HG02642 (cell line): ENCODE measurements around the gene RSU1.

Source experiments
- ATAC-seq: cut with Tn5 transposase; IDR thresholded peaks from one replicate; pipeline ENCODE4 v1.9.1; 2021; ENCODE audit warnings: mild to moderate bottlenecking; ENCODE audit not compliant: unreplicated experiment, poor library complexity

The RSU1 gene

GRCh38 chr10:16822726-16823360 lies 5.6 kb upstream of the RSU1 start:
- ATAC-seq, result no peak

- no peak for ATAC-seq
Measured at GRCh38 chr10:16822027-16822426, 4.8 kb upstream of the RSU1 start.

GRCh38 chr10:16820421-16820820 lies 3.2 kb upstream of the RSU1 start:
- ATAC-seq, result no peak

GRCh38 chr10:16820018-16820417 lies 2.8 kb upstream of the RSU1 start:
- no peak for ATAC-seq

GRCh38 chr10:16819436-16819835 lies 2.2 kb upstream of the RSU1 start:
- no peak for ATAC-seq

- no peak for ATAC-seq
Measured at GRCh38 chr10:16819026-16819425, 1.8 kb upstream of the RSU1 start.

GRCh38 chr10:16816830-16817124 lies 447 bp downstream of the RSU1 start:
- ATAC-seq, result no peak

- ATAC-seq, result no peak
Measured at GRCh38 chr10:16816171-16816570, 1.1 kb downstream of the RSU1 start.

- no peak for ATAC-seq
Measured at GRCh38 chr10:16814012-16814411, 3.2 kb downstream of the RSU1 start.

- no peak for ATAC-seq
Measured at GRCh38 chr10:16812676-16813075, 4.5 kb downstream of the RSU1 start.

- ATAC-seq, result no peak
Measured at GRCh38 chr10:16811765-16812164, 5.5 kb downstream of the RSU1 start.

GRCh38 chr10:16811292-16811691 lies 5.9 kb downstream of the RSU1 start:
- ATAC-seq, result no peak

- ATAC-seq, result peak; percentile 85
Measured at GRCh38 chr10:16809074-16809718, 8.0 kb downstream of the RSU1 start.

GRCh38 chr10:16804123-16804522 lies 13.1 kb downstream of the RSU1 start:
- no peak for ATAC-seq

GRCh38 chr10:16803464-16803863 lies 13.8 kb downstream of the RSU1 start:
- ATAC-seq, result no peak

GRCh38 chr10:16799621-16800020 lies 17.6 kb downstream of the RSU1 start:
- ATAC-seq, result peak; percentile 90

- no peak for ATAC-seq
Measured at GRCh38 chr10:16798571-16798970, 18.7 kb downstream of the RSU1 start.

GRCh38 chr10:16795410-16796073 lies 21.7 kb downstream of the RSU1 start:
- no peak for ATAC-seq

- no peak for ATAC-seq
Measured at GRCh38 chr10:16794005-16794404, 23.2 kb downstream of the RSU1 start.

GRCh38 chr10:16792675-16793074 lies 24.5 kb downstream of the RSU1 start:
- ATAC-seq, result no peak

- ATAC-seq, result no peak
Measured at GRCh38 chr10:16789765-16790164, 27.5 kb downstream of the RSU1 start.

- ATAC-seq, result no peak
Measured at GRCh38 chr10:16789261-16789660, 28.0 kb downstream of the RSU1 start.
